MCF 10A (cell line): ENCODE measurements around the gene KCNMA1. TPM values are rescaled to one million over a fixed set of nuclear protein-coding genes. Genes with fewer than 3 reads are reported as not detected.

Experiments
- BruUV-seq: library from RNA; stranded (reverse); fragments of 400-500 nt; replicated peaks from 2 replicates; lab custom pipeline; 2021; lab: Mats Ljungman, UMichigan
- CTCF ChIA-PET: fragments of 300-600 bp; sonication (Branson Sonifier 250); formaldehyde crosslinking; extraction: SDS; loops from one replicate; lab custom pipeline; 2021; ENCODE audit warnings: antibody characterized with exemption, inconsistent platforms; lab: Yijun Ruan, JAX
- POLR2A ChIA-PET: fragments of 300-600, 350-650 bp; sonication (Branson Sonifier 250); formaldehyde crosslinking; extraction: SDS; loops from one replicate; lab custom pipeline; 2020; ENCODE audit warnings: antibody characterized with exemption, inconsistent platforms; lab: Yijun Ruan, JAX
- DNase-seq: peaks from one replicate; pipeline ENCODE4 v3.0.0-alpha.2; 2018; ENCODE audit not compliant: unreplicated experiment
- H3K27ac Mint-ChIP-seq: one replicate; pipeline ENCODE4 v1.8.0; 2022; ENCODE audit warnings: mild to moderate bottlenecking, low read depth, mixed read lengths; ENCODE audit not compliant: unreplicated experiment
- H3K27me3 Mint-ChIP-seq: one replicate; pipeline ENCODE4 v1.8.0; 2022; ENCODE audit warnings: mixed read lengths; ENCODE audit not compliant: insufficient read depth, unreplicated experiment
- H3K36me3 Mint-ChIP-seq: one replicate; pipeline ENCODE4 v1.8.0; 2022; ENCODE audit warnings: mild to moderate bottlenecking, moderate library complexity, mixed read lengths; ENCODE audit not compliant: insufficient read depth, unreplicated experiment
- H3K4me1 Mint-ChIP-seq: one replicate; pipeline ENCODE4 v1.8.0; 2022; ENCODE audit warnings: mixed read lengths; ENCODE audit not compliant: insufficient read depth, unreplicated experiment
- H3K4me3 Mint-ChIP-seq: one replicate; pipeline ENCODE4 v1.8.0; 2022; ENCODE audit warnings: mild to moderate bottlenecking, moderate library complexity, mixed read lengths; ENCODE audit not compliant: unreplicated experiment
- H3K9me3 Mint-ChIP-seq: one replicate; pipeline ENCODE4 v1.8.0; 2022; ENCODE audit warnings: mixed read lengths; ENCODE audit not compliant: unreplicated experiment
- intact Hi-C: fragments of 100-400 bp; cut with micrococcal nuclease; formaldehyde crosslinking; loops from 2 replicates; pipeline ENCODE4 v1.14.1; 2022
- total RNA-seq: library from RNA; stranded (reverse); gene quantifications from 2 replicates; pipeline ENCODE4 v1.2.3, GENCODE V29; 2022
- TF ChIP-seq, protein P1 (sequence below): fragments of 200-600 bp; IDR thresholded peaks from one replicate; pipeline ENCODE4 v1.8.0; 2022; ENCODE audit warnings: antibody characterized with exemption, mild to moderate bottlenecking; ENCODE audit not compliant: unreplicated experiment

KCNMA1 gene
- total RNA-seq, 1 experiment from 2014 or later = 7.5 TPM

DNA sequence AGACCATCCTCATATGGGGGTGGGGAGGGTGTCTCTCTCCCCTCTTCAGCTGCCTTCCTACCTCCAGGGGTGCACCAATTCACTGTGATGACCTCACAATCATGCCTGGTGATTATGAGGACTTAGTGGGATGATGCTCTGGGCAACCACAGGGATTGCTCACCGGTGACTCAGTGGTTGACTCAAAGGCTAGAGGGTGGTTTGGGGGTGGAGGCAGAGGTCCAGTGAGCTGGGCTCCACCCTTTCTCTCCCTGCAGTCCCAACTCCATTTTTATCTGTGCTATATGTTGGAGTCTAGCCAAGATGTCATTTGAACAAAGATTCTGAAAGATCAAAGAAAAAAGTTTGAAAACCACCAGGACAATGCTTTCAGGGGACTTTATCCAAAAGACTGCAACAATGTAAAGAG lies 286.9 kb downstream of the KCNMA1 start:
- no peaks in the 10 kb centered on the region for H3K9me3 Mint-ChIP-seq
- CTCF ChIA-PET = interaction anchor here (0.6 kb wide), 1 partner anchor 248 kb away, joined by 3 read pairs; no protein-coding TSS in a partner anchor

DNA sequence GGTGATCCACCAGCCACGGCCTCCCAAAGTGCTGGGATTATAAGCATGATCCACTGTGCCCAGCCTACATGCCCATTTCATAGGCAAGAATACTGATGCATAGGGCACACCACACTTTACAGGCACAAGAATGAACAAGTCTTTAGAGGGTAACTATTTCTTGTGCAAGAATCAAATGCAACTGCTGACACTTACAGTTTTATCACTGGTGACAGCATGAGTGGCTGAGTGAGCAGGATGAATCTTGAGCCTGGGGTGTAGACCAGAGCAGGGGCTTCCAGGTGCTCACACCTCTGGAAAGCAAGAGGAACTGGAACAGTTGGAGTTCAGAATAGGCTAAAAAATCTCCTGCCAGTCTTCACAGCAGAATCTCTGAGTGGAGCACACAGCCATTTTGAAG lies 287.5 kb downstream of the KCNMA1 start:
- no peak for DNase-seq
- ChIA-PET CTCF (interaction anchor here (0.7 kb wide), 1 partner anchor 20 kb away, joined by 3 read pairs; no protein-coding TSS in a partner anchor), POLR2A (no interaction called here)
- no peaks in the 10 kb centered on the region for H3K27me3 Mint-ChIP-seq
- no peak overlapping the region for H3K27ac Mint-ChIP-seq
- H3K9me3 Mint-ChIP-seq = no peaks in the 10 kb centered on the region
- no peak overlapping the region for H3K4me3 Mint-ChIP-seq
- no peaks in the 10 kb centered on the region for H3K36me3 Mint-ChIP-seq
- intact Hi-C loops = no loop called here
- TF ChIP-seq, protein P1, sequence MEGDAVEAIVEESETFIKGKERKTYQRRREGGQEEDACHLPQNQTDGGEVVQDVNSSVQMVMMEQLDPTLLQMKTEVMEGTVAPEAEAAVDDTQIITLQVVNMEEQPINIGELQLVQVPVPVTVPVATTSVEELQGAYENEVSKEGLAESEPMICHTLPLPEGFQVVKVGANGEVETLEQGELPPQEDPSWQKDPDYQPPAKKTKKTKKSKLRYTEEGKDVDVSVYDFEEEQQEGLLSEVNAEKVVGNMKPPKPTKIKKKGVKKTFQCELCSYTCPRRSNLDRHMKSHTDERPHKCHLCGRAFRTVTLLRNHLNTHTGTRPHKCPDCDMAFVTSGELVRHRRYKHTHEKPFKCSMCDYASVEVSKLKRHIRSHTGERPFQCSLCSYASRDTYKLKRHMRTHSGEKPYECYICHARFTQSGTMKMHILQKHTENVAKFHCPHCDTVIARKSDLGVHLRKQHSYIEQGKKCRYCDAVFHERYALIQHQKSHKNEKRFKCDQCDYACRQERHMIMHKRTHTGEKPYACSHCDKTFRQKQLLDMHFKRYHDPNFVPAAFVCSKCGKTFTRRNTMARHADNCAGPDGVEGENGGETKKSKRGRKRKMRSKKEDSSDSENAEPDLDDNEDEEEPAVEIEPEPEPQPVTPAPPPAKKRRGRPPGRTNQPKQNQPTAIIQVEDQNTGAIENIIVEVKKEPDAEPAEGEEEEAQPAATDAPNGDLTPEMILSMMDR = no peak
- BruUV-seq = no TSS peak
- peaks cover 31% of the 10 kb centered on the region for H3K4me1 Mint-ChIP-seq

More for the DNA sequence above, 286.9 kb downstream of the KCNMA1 start:
- DNase-seq = peak; percentile 98
- no peaks in the 10 kb centered on the region for H3K36me3 Mint-ChIP-seq
- H3K4me1 Mint-ChIP-seq = peaks cover 33% of the 10 kb centered on the region
- H3K27ac Mint-ChIP-seq = no peak overlapping the region
- intact Hi-C loops = no loop called here
- H3K4me3 Mint-ChIP-seq = no peak overlapping the region
- H3K27me3 Mint-ChIP-seq = no peaks in the 10 kb centered on the region
- TF ChIP-seq, protein P1 = no peak
- POLR2A ChIA-PET = interaction anchor here (0.6 kb wide), 3 partner anchors 35 to 190 kb away, joined by 3 read pairs; no protein-coding TSS in a partner anchor
- BruUV-seq = no TSS peak

DNA sequence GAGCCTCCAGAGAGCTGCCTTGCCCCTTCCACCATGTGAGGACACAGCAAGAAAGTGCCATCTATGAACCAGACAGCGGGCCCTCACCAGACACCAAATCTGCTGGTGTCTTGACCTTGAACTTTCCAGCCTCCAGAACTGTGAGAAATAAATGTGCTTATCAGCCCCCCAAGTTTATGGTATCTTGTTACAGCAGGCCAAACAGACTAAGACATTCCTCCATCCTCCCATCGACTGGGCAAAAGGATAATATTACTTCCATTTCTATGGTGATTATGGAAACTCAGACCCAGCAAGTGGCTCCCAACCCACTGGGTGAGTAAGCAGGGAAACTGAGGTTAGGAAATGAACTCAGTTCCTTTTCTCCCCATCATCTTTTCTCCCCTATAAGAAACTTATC lies 288.4 kb downstream of the KCNMA1 start:
- Mint-ChIP-seq H3K9me3 (no peaks in the 10 kb centered on the region), H3K4me1 (peaks cover 31% of the 10 kb centered on the region), H3K4me3 (no peak overlapping the region), H3K36me3 (no peaks in the 10 kb centered on the region), H3K27me3 (no peaks in the 10 kb centered on the region), H3K27ac (no peak overlapping the region)
- TF ChIP-seq, protein P1 = no peak
- CTCF ChIA-PET = no interaction called here
- intact Hi-C loops = no loop called here
- DNase-seq = no peak
- BruUV-seq = no TSS peak
- POLR2A ChIA-PET = no interaction called here

DNA sequence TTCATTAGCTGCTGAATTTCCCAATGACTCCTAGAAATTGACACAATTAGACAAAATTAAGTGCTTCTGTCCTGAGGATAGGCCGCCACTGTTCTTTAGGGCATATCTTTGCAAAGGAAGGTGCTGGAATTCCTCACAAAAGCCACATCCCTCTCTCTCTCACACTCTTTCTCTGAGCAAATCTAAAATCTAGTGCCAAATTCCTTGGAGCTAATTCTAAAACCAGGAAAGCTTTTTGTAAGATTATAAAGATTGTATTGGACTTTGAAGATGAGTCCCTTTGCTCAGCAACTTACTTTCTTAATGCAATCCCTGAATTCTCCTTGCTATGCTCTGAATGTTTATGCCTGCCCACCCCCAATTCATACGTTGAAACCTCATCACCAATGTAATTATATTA lies 288.9 kb downstream of the KCNMA1 start:
- Mint-ChIP-seq H3K4me3 (no peak overlapping the region), H3K27me3 (no peaks in the 10 kb centered on the region), H3K4me1 (peaks cover 31% of the 10 kb centered on the region), H3K9me3 (no peaks in the 10 kb centered on the region), H3K36me3 (no peaks in the 10 kb centered on the region), H3K27ac (no peak overlapping the region)
- TF ChIP-seq, protein P1 = no peak
- intact Hi-C loops = no loop called here
- DNase-seq = no peak
- BruUV-seq = no TSS peak
- CTCF ChIA-PET = no interaction called here
- POLR2A ChIA-PET = no interaction called here
